GM10266 (cell line): ENCODE results near the gene TMEM79.

Source experiments
- DNase-seq: peaks from one replicate; pipeline ENCODE4 v3.0.0; 2012; ENCODE audit errors: extremely low spot score
- CTCF ChIP-seq: IDR thresholded peaks from 2 replicates; pipeline ENCODE4 v1.5.1; 2012; ENCODE audit warnings: mild to moderate bottlenecking, low read depth; ENCODE audit not compliant: control insufficient read depth, insufficient read depth; ENCODE audit errors: missing control alignments

TMEM79 gene

GRCh38 chr1:156262461-156263287 lies 21.5 kb upstream of the TMEM79 start:
- DNase-seq = no peak
- no peak for TF ChIP-seq CTCF

GRCh38 chr1:156263288-156263655 lies 20.9 kb upstream of the TMEM79 start:
- DNase-seq = no peak
- no peak for TF ChIP-seq CTCF

- no peak for TF ChIP-seq CTCF
Observed at GRCh38 chr1:156266051-156266450, 18.1 kb upstream of the TMEM79 start.

GRCh38 chr1:156268336-156268735 lies 15.8 kb upstream of the TMEM79 start:
- no peak for DNase-seq
- no peak for TF ChIP-seq CTCF

More at GRCh38 chr1:156266051-156266450, 18.1 kb upstream of the TMEM79 start:
- no peak for DNase-seq

- no peak for TF ChIP-seq CTCF
Observed at GRCh38 chr1:156270314-156270713, 13.8 kb upstream of the TMEM79 start.

GRCh38 chr1:156276532-156276931 lies 7.6 kb upstream of the TMEM79 start:
- no peak for DNase-seq

More at GRCh38 chr1:156270314-156270713, 13.8 kb upstream of the TMEM79 start:
- DNase-seq = no peak

More at GRCh38 chr1:156276532-156276931, 7.6 kb upstream of the TMEM79 start:
- no peak for TF ChIP-seq CTCF
